T-helper 9 cell (primary cell): ENCODE data around the gene KRTAP10-8.
"Not testable (repeated sequence)": the region's sequence is repeated elsewhere in the genome, so short reads cannot be mapped to it uniquely, and the experiment has no call there.

Experiments used
- DNase-seq: peaks from one replicate; pipeline ENCODE4 v3.0.0-alpha.2; 2020

KRTAP10-8 gene

DNA sequence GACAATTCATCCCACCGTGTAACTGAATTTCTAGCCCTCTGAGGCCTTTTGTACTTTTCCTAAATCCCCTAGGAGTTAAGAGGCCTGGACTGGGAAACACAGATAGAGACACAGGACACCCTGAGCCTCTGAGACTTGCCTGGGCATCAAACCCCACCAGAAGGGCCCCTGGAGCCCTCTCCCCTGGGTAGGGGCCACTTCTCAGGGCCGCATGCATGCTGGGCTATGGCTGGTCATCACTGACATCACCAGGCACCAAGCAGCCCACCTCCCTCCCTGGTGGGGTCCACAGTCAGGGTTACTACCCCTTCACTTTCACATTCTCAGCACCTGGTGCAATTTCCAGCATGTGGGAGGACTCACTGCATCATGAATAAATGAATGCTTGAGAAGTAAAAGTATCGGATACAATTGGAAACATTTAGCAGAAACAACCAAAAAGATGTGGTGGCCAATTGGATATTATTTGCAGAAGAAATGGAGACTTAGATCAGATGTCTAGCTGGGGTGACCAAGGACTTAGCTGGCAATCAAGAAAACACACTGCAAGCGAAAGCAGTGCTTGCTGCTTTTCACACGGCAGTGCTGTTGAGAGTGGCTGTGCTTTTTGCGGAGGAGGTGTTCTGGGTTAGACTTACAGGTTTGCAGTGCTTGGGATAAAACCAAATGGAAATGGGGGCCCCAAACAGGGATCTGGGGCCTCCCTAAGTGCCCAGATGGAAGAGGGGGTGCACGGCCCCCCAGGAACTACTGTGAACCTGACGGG lies 12.4 kb upstream of the KRTAP10-8 start:
- no peak for DNase-seq

DNA sequence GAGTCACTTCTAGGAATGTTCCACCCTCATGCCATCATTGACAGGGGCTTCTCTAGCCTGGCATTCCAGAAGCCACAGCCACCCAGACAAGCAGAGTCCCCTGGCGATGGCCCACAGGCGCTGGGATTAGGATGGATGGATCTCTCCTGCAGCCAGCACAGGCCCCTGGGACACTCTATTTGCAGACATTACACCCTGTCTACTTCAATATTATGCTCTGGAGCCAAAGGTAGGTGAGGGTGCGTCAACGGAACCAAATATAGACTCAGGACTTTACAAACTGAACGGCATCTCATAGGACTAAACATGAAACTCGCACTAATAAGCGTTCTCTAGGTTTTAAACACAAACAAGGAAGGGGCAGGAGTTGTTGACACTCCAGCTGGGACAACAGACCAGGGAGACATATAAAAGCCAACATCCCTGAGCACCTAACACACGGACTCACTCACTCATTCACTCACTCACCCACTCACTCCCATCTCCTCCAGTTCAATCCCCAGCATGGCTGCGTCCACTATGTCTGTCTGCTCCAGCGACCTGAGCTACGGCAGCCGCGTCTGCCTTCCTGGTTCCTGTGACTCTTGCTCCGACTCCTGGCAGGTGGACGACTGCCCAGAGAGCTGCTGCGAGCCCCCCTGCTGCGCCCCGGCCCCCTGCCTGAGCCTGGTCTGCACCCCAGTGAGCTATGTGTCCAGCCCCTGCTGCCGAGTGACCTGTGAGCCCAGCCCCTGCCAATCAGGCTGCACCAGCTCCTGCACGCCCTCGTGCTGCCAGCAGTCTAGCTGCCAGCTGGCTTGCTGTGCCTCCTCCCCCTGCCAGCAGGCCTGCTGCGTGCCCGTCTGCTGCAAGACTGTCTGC lies 11.5 kb upstream of the KRTAP10-8 start, which contains the start of gene KRTAP10-7:
TSS of gene KRTAP10-7 (plus strand) at position 480 of the 861 bp plus-strand sequence. CDS start at position 505, 25 bp downstream.
- DNase-seq, result not testable (repeated sequence)

DNA sequence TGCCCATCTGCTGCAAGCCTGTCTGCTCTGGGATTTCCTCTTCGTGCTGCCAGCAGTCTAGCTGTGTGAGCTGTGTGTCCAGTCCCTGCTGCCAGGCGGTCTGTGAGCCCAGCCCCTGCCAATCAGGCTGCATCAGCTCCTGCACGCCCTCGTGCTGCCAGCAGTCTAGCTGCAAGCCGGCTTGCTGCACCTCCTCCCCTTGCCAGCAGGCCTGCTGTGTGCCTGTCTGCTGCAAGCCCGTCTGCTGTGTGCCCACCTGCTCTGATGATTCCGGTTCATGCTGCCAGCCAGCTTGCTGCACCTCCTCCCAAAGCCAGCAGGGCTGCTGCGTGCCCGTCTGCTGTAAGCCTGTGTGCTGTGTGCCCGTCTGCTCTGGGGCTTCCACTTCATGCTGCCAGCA lies 10.8 kb upstream of the KRTAP10-8 start:
- not testable (repeated sequence) for DNase-seq

GRCh38 chr21:44601596-44602462 lies 10.1 kb upstream of the KRTAP10-8 start:
- no peak for DNase-seq

GRCh38 chr21:44602463-44602850 lies 9.4 kb upstream of the KRTAP10-8 start:
- DNase-seq, result no peak

- no peak for DNase-seq
Measured at GRCh38 chr21:44603109-44603875, 8.6 kb upstream of the KRTAP10-8 start.

DNA sequence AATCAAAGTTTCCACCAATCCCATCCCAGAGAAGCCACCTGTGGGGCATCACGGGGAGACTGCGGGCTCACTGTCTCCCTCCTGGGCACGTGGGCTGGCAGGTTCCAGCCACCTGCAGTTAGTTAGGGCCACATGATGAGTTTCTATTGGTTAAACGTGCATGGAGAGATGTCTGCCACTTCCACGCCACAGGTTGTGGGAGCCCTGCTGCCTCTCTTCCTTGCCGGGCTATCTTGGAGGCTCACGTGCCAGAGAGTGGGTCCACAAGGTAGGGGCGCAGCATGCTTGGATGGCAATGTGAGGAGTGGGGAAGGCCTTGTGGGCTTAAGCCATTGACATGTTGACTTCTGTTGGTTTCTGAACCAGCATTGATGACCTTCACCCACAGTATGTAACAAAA lies 8.0 kb upstream of the KRTAP10-8 start:
- no peak for DNase-seq

DNA sequence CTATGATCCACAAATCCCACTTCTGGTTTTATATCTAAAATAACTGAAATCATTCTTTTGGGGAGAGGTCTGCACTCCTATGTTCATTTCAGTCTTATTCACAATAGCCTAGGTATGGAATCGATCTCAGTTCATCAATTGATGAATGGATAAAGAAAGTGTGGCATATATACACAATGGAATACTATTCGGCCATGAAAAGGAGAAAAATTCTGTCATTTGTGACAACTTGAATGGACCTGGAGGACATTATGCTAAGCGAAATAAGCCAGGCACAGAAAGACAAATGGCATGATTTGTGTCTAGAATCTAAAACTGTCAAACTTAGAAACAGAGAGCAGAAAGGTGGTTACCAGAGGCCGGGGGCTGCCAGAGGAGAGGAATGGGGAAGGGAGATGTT lies 5.4 kb upstream of the KRTAP10-8 start:
- no peak for DNase-seq

DNA sequence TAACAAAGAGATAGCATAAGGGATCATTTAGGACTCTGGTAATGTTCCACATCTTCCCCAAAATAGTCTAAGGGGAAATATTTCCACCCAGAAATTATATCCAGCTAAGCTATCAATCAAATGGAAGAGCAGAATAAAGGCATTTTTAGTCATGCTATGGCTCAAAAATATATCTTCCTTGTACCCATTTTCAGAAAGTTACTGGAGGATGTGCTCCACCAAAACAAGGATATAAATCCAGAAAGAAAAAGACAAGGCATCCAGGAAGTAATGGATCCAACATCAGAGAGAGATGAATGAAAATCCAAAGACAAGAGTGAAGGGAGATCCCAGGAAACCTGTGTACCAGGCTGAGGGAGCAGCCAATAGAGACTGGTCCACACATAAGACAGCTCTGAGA lies 2.7 kb upstream of the KRTAP10-8 start:
- no peak for DNase-seq

DNA sequence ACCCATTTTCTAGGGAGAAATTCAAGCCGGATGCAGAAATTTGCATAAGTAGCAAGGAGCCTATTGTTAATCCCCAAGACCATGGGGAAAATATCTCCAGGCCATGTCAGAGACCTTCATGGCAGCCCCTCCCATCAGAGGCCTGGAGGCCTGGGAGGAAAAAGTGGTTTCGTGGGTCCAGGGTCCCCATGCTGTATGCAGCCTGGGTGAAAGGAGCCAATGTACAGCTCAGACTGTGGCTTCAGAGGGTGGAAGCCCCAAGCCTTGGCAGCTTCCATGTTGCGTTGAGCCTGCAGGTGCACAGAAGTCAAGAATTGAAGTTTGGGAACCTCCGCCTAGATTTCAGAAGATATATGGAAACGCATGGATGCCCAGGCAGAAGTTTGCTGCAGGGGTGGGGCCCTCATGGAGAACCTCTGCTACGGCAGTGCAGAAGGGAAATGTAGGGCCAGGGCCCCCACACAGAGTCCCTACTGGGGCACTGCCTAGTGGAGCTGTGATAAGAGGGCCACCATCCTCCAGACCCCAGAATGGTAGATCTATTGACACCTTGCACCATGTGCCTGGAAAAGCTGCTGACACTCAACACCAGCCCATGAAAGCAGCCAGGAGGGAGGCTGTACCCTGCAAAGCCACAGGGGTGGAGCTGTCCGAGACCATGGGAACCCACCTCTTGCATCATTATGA lies 1.6 kb upstream of the KRTAP10-8 start:
- not testable (repeated sequence) for DNase-seq

DNA sequence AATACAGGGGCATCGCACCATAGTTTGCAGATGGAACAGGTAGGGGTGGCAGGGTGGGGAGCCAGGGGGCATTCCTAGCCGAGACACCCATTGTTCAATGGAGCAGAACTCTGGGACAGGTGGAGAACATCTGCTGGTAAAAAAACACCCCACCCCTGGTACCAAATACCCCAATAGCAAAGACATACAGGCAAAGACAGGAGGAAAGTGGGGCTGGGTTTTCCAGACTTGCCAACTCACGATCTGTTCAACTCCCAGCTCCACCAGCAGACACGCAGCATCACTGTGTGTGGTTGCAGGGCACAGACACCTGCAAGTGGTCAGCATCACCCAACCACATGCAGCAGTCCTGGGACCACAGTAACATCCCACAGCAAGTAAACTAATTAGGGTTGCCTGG lies 328 bp upstream of the KRTAP10-8 start:
- no peak for DNase-seq

- no peak for DNase-seq
Measured at GRCh38 chr21:44612669-44613229, 870 bp downstream of the KRTAP10-8 start.

- DNase-seq, result no peak
Measured at GRCh38 chr21:44613386-44614155, 1.7 kb downstream of the KRTAP10-8 start.

DNA sequence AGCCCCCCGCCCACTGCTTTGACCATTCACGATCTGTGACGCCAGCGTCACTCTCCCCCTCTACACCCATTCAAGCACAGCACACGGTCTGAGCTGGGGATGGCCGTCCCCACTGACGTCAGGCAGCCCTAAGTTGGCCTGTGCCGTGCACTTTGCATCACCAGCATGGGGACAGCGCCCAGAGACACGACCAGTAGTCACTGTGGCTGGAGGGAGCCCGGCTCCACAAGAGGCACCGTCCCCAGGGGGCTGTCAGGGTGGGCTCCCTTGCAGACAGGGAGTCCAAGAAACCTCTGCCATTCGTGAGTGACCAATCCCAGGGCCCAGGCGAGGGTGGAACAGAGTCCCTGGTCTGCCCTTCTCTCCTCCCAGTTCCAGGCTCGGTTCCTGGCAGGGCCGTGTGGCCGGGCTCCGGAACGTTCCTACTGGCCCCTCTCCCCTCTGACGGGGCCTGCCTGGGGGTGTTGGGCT lies 2.3 kb downstream of the KRTAP10-8 start:
- DNase-seq, result no peak

DNA sequence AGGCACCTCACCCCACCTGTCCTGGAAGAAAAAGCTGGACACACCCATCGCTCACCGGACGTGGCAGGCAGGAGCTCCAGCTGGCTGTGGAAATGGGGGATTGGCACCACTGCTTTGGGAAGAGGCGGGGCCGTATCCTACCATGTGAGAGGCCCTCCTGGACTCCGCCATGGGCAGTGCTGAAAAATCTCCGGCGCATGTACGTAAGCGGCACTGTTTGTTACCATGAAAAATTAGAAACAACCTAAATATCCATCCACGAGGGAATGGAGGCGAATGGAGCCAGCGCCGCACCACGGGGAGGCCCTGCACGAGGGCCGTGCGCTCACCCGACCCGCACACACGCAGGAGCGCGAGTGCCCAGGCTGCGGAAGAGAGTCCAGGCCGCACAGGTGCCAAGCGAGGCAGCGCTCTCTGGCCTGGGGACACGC lies 3.1 kb downstream of the KRTAP10-8 start:
- no peak for DNase-seq

DNA sequence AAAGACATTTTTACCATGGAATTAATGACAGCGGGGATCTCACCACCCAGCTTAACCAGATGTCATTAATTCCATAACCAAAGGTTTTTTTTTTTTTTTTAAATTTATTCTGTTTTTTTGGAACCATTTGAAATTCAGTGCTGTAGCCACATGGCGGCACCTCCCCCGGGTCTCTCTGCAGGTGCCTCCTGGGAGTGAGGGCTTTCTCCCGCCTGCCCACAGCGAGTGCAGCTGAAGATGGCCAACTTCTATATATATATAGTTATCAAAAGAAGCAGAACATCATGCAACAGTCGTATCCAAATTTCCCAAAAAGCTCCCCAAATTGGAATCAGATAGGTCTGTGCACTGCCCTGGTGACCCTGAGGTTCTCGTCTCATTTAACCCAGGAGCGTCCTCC lies 3.6 kb downstream of the KRTAP10-8 start:
- DNase-seq, result no peak

DNA sequence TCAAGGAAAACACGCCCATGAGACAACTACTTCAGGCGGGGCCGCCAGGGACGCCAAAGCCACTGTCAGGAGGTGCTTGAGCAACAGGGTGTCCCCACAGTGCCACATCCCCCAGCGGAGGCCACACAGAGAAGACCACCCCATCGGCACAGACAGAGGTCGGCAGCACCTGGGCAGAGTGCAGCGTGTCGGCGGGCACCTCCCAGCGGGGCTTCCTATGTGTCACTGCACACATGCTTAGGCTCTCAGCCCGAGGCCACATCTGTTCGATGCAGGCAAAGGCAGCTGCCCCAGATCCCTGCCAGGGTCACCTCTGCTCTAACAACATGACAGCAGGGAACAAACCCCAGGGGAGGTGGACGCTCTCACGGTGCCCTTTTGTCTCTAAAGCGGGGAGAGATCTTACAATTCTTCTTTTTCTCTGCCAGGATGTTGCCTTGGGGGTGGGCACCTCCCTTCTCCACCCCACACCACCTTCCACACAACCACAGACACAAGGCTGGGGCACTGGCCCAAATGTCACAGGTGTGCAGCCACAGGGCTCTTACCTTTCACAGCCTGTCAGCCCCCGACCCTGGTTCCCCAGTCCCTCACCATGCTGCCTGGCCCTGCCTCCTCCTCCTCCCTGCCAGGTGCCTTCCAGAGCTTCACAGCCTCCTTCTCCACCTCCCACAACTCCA lies 4.2 kb downstream of the KRTAP10-8 start:
- no peak for DNase-seq

- no peak for DNase-seq
Measured at GRCh38 chr21:44616591-44616926, 4.7 kb downstream of the KRTAP10-8 start.

- DNase-seq, result no peak
Measured at GRCh38 chr21:44617071-44617501, 5.2 kb downstream of the KRTAP10-8 start.

GRCh38 chr21:44618504-44618903 lies 6.6 kb downstream of the KRTAP10-8 start:
- no peak for DNase-seq
